GM12878 (cell line): ENCODE results near the gene CFAP74. TPM values are rescaled to one million over a fixed set of nuclear protein-coding genes. Genes with fewer than 3 reads are reported as not detected.

Experiments used
- ATAC-seq: fragments of 200-7000 bp; cut with Tn5 transposase; 3 replicates; pipeline ENCODE4 v1.9.1; 2020; ENCODE audit warnings: mild to moderate bottlenecking, moderate library complexity
- BruUV-seq: library from RNA; stranded (reverse); fragments of 400-500 nt; replicated peaks from 2 replicates; lab custom pipeline; 2021; lab: Mats Ljungman, UMichigan
- CTCF ChIA-PET: fragments of 300-600 bp; sonication (Branson Sonifier 250); formaldehyde crosslinking; extraction: SDS; loops from one replicate; lab custom pipeline; 2021; ENCODE audit warnings: inconsistent platforms; lab: Yijun Ruan, JAX
- POLR2A ChIA-PET: fragments of 350-600 bp; formaldehyde crosslinking; extraction: SDS; loops from one replicate; lab custom pipeline; 2021; ENCODE audit warnings: inconsistent platforms; lab: Charles Lee
- RAD21 ChIA-PET: fragments of 300-600 bp; sonication (Branson Sonifier 250); formaldehyde crosslinking; loops from one replicate; lab custom pipeline; 2023; ENCODE audit warnings: antibody characterized with exemption; ENCODE audit not compliant: unreplicated experiment; lab: Charles Lee
- SMC1A ChIA-PET: fragments of 300-600 bp; sonication (Branson Sonifier 250); formaldehyde crosslinking; loops from one replicate; lab custom pipeline; 2023; ENCODE audit not compliant: unreplicated experiment, uncharacterized antibody; lab: Charles Lee
- DNase-seq: peaks from one replicate; pipeline ENCODE4 v3.0.0-alpha.2; 2011; ENCODE audit warnings: low read depth, low spot score
- FAIRE-seq: peaks from 3 replicates; lab custom pipeline; 2011; peaks lifted over from hg19 to GRCh38; lab: Jason Lieb, UNC
- H2AFZ ChIP-seq: 2 replicates; pipeline ENCODE4 v1.6.0; 2011; ENCODE audit warnings: low read depth, low read length, control low read depth; ENCODE audit not compliant: control insufficient read depth
- H3K27ac ChIP-seq: 2 replicates; pipeline ENCODE4 v1.5.1; 2011; ENCODE audit warnings: control low read depth; ENCODE audit not compliant: control insufficient read depth, insufficient read depth
- H3K27me3 ChIP-seq, 2 experiments: replicated peaks in 1 of 2; 2 replicates each; pipeline versions ENCODE4 v1.6.0 to v1.6.1; 2011; ENCODE audit warnings: low read length in 1 of 2; ENCODE audit not compliant: control insufficient read depth in 2 of 2, insufficient read depth in 2 of 2
- H3K36me3 ChIP-seq, 2 experiments: 2 replicates each; pipeline ENCODE4 v1.5.1; 2011; ENCODE audit warnings: low read length in 1 of 2; ENCODE audit not compliant: control insufficient read depth in 2 of 2, insufficient read depth in 2 of 2
- H3K4me1 ChIP-seq: 2 replicates; pipeline ENCODE4 v1.6.1; 2011; ENCODE audit warnings: mild to moderate bottlenecking, low read length, moderate library complexity, mixed read lengths; ENCODE audit not compliant: control insufficient read depth, insufficient read depth
- H3K4me2 ChIP-seq: 2 replicates; pipeline ENCODE4 v1.6.0; 2011; ENCODE audit warnings: control low read depth; ENCODE audit not compliant: control insufficient read depth, insufficient read depth
- H3K4me3 ChIP-seq: fragments of 200-600 bp; sonication (generic); 2 replicates; pipeline ENCODE4 v1.5.1; 2016
- H3K79me2 ChIP-seq: 2 replicates; pipeline ENCODE4 v1.6.0; 2011; ENCODE audit warnings: low read length; ENCODE audit not compliant: control insufficient read depth, insufficient read depth
- H3K9ac ChIP-seq: 2 replicates; pipeline ENCODE4 v1.8.0; 2011; ENCODE audit warnings: low read length, control low read depth, mixed read lengths; ENCODE audit not compliant: control insufficient read depth, insufficient read depth
- H3K9me3 ChIP-seq: replicated peaks from 3 replicates; pipeline ENCODE4 v1.5.1; 2011; ENCODE audit warnings: mild to moderate bottlenecking, low read length; ENCODE audit not compliant: control insufficient read depth, insufficient read depth
- H4K20me1 ChIP-seq: 2 replicates; pipeline ENCODE4 v1.6.0; 2011; ENCODE audit not compliant: control insufficient read depth, insufficient read depth
- LARP7 ChIP-seq: fragments of 450-650 bp; IDR thresholded peaks from 2 replicates; pipeline ENCODE4 v1.6.1; 2017; ENCODE audit warnings: mild to moderate bottlenecking
- POU2F2 ChIP-seq: IDR thresholded peaks from 3 replicates; pipeline ENCODE4 v1.6.1; 2011; ENCODE audit warnings: low read depth, mild to moderate bottlenecking, low read length, borderline replicate concordance
- RELA ChIP-seq: fragments of 450-650 bp; IDR thresholded peaks from 2 replicates; pipeline ENCODE4 v1.8.0; 2014; ENCODE audit warnings: borderline replicate concordance; ENCODE audit not compliant: partially characterized antibody
- SP1 ChIP-seq: IDR thresholded peaks from one replicate; pipeline ENCODE4 v1.6.1; 2011; ENCODE audit warnings: low read depth, low read length
- WGBS: methylation state at CpG from one replicate; pipeline ENCODE4 v1.1.6; 2016; ENCODE audit warnings: low lambda C conversion rate; ENCODE audit not compliant: insufficient replicate concordance, insufficient coverage; ENCODE audit errors: missing lambda C conversion rate; 5-methylcytosine and 5-hydroxymethylcytosine counted together
- in situ Hi-C: fragments of 300-500 bp; cut with MboI; formaldehyde crosslinking; loops from 9 replicates; pipeline ENCODE4 v1.14.3; 2018; ENCODE audit warnings: mixed read lengths
- intact Hi-C: fragments of 100-400 bp; cut with micrococcal nuclease; formaldehyde crosslinking; loops from one replicate; pipeline ENCODE4 v1.14.2; 2022; ENCODE audit not compliant: unreplicated experiment
- polyA plus RNA-seq, 11 experiments: library from polyadenylated mRNA; depleted of rRNA in 4 of 11; unstranded in 6 of 11; stranded (reverse) in 5 of 11; fragments of >200 nt; fragmentation: Nextera tagmentation in 4 of 11; fragmentation: Illumina TruSeq in 1 of 11; extraction: Ambion mirVana in 4 of 11; extraction: Trizol in 1 of 11; gene quantifications; 1 replicate in 1 of 11; 2 replicates in 10 of 11; pipeline versions ENCODE4 v1.2.1 to v1.2.3, GENCODE V29; 2011 to 2016; ENCODE audit warnings: inconsistent platforms in 2 of 11, missing spikeins in 2 of 11, low read depth in 1 of 11
- total RNA-seq, 4 experiments: library from RNA; depleted of rRNA in 3 of 4; stranded (reverse); fragments of >200 nt in 3 of 4; fragmentation: Illumina TruSeq in 1 of 4; extraction: Trizol in 1 of 4; gene quantifications; 2 replicates each; pipeline versions ENCODE4 v1.2.1 to v1.2.3, GENCODE V29; 2013 to 2021
- TF ChIP-seq, protein P1 (sequence below): fragments of 450-650 bp; IDR thresholded peaks from 2 replicates; pipeline ENCODE4 v1.6.1; 2017; ENCODE audit warnings: mild to moderate bottlenecking, moderate library complexity

CFAP74 gene
- total and polyA plus RNA-seq, 10 of the 15 experiments (the other 5 are each of a cell fraction or from before 2014, with no cell fraction given): 0.01 TPM; not detected in 9

DNA sequence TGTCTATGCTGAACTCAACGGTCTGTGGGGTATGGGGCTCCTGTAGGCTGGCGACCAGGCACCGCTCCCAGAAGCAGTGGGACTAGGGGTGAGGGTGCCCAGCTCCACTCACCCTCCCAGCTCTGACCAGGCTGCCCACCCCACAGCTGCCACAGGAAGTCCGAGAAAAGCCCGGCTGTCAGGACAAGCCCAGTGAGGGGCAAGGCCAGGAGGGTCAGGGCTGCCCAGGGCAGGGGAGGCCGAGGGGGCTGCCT lies 81.0 kb downstream of the CFAP74 start:
- no peaks in the 10 kb centered on the region for H3K36me3 ChIP-seq
- SMC1A ChIA-PET: no interaction called here

More for the DNA sequence above, 81.0 kb downstream of the CFAP74 start:
- DNase-seq: no peak
- Histone ChIP-seq H3K4me3 (no peak overlapping the region), H3K9ac (no peak overlapping the region), H4K20me1 (no peaks in the 10 kb centered on the region), H3K9me3 (no peaks in the 10 kb centered on the region; the same call in 2 of the 3 replicates), H3K79me2 (no peaks in the 10 kb centered on the region), H3K4me2 (no peak overlapping the region), H2AFZ (no peak overlapping the region), H3K4me1 (peaks cover 7% of the 10 kb centered on the region), H3K27me3 (no peaks in the 10 kb centered on the region), H3K27ac (no peak overlapping the region)
- CTCF ChIA-PET: no interaction called here
- POLR2A ChIA-PET: no interaction called here
- no peak for TF ChIP-seq LARP7
- no peak for TF ChIP-seq POU2F2
- TF ChIP-seq, protein P1, sequence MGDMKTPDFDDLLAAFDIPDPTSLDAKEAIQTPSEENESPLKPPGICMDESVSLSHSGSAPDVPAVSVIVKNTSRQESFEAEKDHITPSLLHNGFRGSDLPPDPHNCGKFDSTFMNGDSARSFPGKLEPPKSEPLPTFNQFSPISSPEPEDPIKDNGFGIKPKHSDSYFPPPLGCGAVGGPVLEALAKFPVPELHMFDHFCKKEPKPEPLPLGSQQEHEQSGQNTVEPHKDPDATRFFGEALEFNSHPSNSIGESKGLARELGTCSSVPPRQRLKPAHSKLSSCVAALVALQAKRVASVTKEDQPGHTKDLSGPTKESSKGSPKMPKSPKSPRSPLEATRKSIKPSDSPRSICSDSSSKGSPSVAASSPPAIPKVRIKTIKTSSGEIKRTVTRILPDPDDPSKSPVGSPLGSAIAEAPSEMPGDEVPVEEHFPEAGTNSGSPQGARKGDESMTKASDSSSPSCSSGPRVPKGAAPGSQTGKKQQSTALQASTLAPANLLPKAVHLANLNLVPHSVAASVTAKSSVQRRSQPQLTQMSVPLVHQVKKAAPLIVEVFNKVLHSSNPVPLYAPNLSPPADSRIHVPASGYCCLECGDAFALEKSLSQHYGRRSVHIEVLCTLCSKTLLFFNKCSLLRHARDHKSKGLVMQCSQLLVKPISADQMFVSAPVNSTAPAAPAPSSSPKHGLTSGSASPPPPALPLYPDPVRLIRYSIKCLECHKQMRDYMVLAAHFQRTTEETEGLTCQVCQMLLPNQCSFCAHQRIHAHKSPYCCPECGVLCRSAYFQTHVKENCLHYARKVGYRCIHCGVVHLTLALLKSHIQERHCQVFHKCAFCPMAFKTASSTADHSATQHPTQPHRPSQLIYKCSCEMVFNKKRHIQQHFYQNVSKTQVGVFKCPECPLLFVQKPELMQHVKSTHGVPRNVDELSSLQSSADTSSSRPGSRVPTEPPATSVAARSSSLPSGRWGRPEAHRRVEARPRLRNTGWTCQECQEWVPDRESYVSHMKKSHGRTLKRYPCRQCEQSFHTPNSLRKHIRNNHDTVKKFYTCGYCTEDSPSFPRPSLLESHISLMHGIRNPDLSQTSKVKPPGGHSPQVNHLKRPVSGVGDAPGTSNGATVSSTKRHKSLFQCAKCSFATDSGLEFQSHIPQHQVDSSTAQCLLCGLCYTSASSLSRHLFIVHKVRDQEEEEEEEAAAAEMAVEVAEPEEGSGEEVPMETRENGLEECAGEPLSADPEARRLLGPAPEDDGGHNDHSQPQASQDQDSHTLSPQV: no peak
- no peak for TF ChIP-seq SP1
- TF ChIP-seq RELA: no peak
- intact Hi-C loops: no loop called here
- no peak for ATAC-seq
- FAIRE-seq: no peak
- RAD21 ChIA-PET: no interaction called here
- in situ Hi-C loops: no loop called here
- BruUV-seq: no TSS peak
- 19% methylated on average over 6 of the region's 6 CpGs for WGBS
